ENCODE data around the gene SMCP. TPM values are rescaled to one million over a fixed set of nuclear protein-coding genes. Genes with fewer than 3 reads are reported as not detected.

SMCP gene
- total RNA-seq, 1 donor from 2014 or later, result not detected

DNA sequence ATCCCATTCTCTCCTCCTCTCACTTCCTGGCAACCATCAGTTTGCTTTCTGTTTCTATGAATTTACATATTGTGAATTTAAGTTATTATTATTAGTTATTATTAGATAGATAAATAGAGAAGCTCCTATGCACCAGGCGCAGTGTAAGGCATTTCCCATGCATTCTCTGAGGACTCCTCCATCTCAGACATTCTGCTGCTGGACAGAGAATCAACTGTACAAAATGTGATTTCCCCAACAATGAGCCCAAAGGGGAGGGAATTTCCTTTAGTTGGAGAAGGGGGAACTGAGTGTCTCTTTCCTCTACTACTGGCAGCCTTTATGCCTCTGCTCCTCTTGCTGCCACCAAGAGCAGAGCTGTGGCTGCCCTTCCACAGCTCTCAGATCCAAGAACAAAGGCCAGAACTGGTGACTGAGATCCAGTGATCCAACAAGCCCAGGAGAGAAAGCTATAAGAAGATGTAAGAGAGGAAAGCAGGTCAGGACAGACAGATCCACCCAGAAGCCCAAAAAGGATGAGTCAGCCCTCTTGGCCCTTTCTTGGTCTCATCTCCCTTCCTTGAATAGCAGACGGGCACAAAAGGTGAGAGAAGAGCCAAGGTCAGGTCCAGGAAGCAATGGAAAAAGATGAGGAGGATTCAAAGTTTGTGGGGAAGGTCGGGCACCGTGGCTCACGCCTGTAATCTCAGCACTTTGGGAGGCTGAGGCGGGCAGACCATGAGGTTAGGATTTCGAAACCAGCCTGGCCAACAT is 26.7 kb downstream of the SMCP start:
- TF ChIP-seq, protein P1, sequence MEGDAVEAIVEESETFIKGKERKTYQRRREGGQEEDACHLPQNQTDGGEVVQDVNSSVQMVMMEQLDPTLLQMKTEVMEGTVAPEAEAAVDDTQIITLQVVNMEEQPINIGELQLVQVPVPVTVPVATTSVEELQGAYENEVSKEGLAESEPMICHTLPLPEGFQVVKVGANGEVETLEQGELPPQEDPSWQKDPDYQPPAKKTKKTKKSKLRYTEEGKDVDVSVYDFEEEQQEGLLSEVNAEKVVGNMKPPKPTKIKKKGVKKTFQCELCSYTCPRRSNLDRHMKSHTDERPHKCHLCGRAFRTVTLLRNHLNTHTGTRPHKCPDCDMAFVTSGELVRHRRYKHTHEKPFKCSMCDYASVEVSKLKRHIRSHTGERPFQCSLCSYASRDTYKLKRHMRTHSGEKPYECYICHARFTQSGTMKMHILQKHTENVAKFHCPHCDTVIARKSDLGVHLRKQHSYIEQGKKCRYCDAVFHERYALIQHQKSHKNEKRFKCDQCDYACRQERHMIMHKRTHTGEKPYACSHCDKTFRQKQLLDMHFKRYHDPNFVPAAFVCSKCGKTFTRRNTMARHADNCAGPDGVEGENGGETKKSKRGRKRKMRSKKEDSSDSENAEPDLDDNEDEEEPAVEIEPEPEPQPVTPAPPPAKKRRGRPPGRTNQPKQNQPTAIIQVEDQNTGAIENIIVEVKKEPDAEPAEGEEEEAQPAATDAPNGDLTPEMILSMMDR (IDR thresholded peaks at IDR 0.05; ENCODE audit: insufficient read depth, low read length, poor library complexity, severe bottlenecking), result no peak
- H3K27me3 ChIP-seq (ENCODE audit: control insufficient read depth, insufficient read depth, low read length), result no peaks in the 10 kb centered on the region

DNA sequence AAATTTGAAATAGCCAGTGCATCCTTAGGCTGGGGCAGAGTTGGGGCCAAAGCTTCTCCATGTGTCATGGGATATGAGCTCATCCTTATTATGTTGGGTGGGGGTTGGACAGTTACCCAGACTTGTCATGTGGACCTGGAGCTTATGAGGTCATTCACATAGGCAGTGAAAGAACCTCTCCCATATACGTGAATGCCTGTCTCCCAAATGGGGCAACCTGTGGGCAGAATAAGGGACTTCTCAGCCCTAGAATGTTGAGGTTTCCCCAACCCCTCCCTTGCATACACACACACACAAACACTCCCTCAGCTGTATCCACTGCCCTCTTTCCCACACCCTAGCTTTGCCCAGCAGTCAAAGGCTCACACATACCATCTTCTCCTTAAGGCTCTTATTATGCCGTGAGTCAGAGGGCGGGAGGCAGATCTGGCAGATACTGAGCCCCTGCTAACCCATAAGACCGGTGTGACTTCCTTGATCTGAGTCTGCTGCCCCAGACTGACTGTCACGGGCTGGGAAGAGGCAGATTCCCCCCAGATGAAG is 28.0 kb downstream of the SMCP start:
- TF ChIP-seq, protein P1 (IDR thresholded peaks at IDR 0.05; ENCODE audit: insufficient read depth, low read length, poor library complexity, severe bottlenecking), result no peak
- H3K36me3 ChIP-seq (ENCODE audit: control insufficient read depth, insufficient read depth, low read length), result no peaks in the 10 kb centered on the region
- H3K27me3 ChIP-seq (ENCODE audit: control insufficient read depth, insufficient read depth, low read length), result no peaks in the 10 kb centered on the region
- H3K4me3 ChIP-seq (ENCODE audit: low read depth, low read length), result no peak overlapping the region
- DNase-seq (ENCODE audit: low read depth), result peak; percentile 64

More for the DNA sequence above, 26.7 kb downstream of the SMCP start:
- Histone ChIP-seq H3K36me3 (ENCODE audit: control insufficient read depth, insufficient read depth, low read length) (no peaks in the 10 kb centered on the region), H3K4me3 (ENCODE audit: low read depth, low read length) (no peak overlapping the region)
- DNase-seq (ENCODE audit: low read depth), result no peak

DNA sequence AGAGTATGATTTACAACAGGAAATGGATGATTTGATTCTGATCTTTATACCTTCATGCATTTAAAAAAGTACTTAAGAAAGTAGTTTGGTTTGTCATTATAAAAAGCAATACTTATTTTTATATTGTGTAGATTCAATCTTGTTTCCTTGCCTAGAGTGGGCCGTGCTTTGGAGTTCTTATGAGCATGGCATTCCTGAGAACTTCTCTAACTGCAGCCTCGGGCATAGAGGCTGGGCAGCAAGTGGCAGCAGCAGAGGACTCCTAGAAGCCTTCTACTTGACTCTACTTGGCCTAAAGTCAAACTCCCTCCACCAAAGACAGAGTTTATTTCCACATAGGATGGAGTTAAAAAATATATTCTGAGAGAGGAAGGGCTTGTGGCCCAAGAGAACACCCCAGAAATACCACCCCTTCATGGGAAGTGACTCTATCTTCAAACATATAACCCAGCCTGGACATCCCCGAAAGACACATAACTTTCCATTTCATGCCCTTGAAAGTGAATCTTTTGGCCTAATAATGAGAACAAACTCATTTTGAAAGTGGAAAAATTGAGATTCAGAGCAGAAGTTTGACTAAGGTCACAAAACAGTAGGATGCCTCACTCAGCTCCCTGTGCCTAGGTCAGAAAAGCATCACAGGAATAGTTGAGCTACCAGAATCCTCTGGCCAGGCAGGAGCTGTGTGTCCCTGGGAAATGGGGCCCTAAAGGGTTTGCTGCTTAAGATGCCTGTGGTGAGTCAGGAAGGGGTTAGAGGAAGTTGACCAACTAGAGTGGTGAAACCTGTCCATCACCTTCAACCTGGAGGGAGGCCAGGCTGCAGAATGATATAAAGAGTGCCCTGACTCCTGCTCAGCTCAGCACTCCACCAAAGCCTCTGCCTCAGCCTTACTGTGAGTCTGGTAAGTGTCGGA is 29.8 kb downstream of the SMCP start, which contains the start of gene IVL:
Gene IVL (plus strand): TSS at position 861 of the 916 bp plus-strand sequence. CDS start 1,252 bp downstream, outside the sequence.
- DNase-seq (ENCODE audit: low read depth), result peak; percentile 14
- H3K27me3 ChIP-seq (ENCODE audit: control insufficient read depth, insufficient read depth, low read length), result no peaks in the 10 kb centered on the region
- H3K36me3 ChIP-seq (ENCODE audit: control insufficient read depth, insufficient read depth, low read length), result no peaks in the 10 kb centered on the region
- H3K4me3 ChIP-seq (ENCODE audit: low read depth, low read length), result no peak within 1 kb of the TSS
- TF ChIP-seq, protein P1 (IDR thresholded peaks at IDR 0.05; ENCODE audit: insufficient read depth, low read length, poor library complexity, severe bottlenecking), result no peak

DNA sequence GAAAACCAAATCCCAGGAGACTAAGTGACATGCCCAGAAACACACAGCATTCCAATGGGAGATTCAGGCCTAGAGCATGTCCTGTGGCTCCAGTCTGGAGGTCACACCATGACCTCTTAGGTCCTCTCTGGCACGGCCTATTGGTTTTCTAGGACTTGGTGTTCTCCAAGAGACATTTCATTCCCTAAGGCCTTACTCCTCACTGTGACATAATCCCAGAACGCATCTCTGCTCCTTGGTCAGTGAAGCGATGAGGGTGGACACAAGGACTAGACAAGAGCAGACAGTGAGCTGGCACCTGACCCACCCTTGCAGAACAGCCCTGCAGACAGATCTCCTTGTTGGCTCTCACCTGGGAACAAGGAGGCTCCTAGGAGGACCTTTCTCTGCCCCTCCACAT is 31.1 kb downstream of the SMCP start:
- no peak for DNase-seq (ENCODE audit: low read depth)
- no peak overlapping the region for H3K4me3 ChIP-seq (ENCODE audit: low read depth, low read length)
- TF ChIP-seq, protein P1 (IDR thresholded peaks at IDR 0.05; ENCODE audit: insufficient read depth, low read length, poor library complexity, severe bottlenecking), result no peak
- H3K27me3 ChIP-seq (ENCODE audit: control insufficient read depth, insufficient read depth, low read length), result no peaks in the 10 kb centered on the region
- no peaks in the 10 kb centered on the region for H3K36me3 ChIP-seq (ENCODE audit: control insufficient read depth, insufficient read depth, low read length)

DNA sequence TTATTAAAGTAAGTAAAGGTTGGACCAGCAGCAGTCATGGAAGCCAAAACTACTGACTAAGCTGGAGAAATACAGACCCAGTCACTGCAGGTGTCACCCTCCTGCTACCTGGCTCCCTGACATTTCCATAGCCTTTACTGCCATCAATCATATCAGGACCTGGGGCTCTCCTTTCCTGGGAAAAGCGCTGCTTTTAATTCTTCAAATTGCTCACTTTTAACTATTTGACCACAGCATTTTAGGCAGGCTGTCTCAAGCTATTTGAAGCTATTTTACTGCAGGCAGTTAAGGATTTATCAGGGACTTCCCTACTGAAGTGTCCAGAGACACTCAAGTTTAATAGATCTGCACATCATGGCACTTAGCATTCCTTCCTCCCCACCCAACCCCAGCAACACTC is 34.3 kb downstream of the SMCP start:
- Histone ChIP-seq H3K36me3 (ENCODE audit: control insufficient read depth, insufficient read depth, low read length) (no peaks in the 10 kb centered on the region), H3K4me3 (ENCODE audit: low read depth, low read length) (no peak overlapping the region), H3K27me3 (ENCODE audit: control insufficient read depth, insufficient read depth, low read length) (no peaks in the 10 kb centered on the region)
- DNase-seq (ENCODE audit: low read depth), result no peak
- TF ChIP-seq, protein P1 (IDR thresholded peaks at IDR 0.05; ENCODE audit: insufficient read depth, low read length, poor library complexity, severe bottlenecking), result no peak
